A673 (cell line): ENCODE measurements around the gene RPS6KA3. TPM values are rescaled to one million over a fixed set of nuclear protein-coding genes. Genes with fewer than 3 reads are reported as not detected.
"Not testable (repeated sequence)": the region's sequence is repeated elsewhere in the genome, so short reads cannot be mapped to it uniquely, and the experiment has no call there.

Source experiments
- BruUV-seq: library from RNA; stranded (reverse); fragments of 400-500 nt; replicated peaks from 2 replicates; lab custom pipeline; 2021; lab: Mats Ljungman, UMichigan
- CTCF ChIA-PET: fragments of 300-600 bp; sonication (Branson Sonifier 250); formaldehyde crosslinking; loops from one replicate; lab custom pipeline; 2022; ENCODE audit warnings: antibody characterized with exemption; lab: Charles Lee
- POLR2A ChIA-PET: fragments of 300-600 bp; sonication (Branson Sonifier 250); formaldehyde crosslinking; loops from one replicate; lab custom pipeline; 2022; ENCODE audit warnings: antibody characterized with exemption; ENCODE audit not compliant: low non-redundant PET; lab: Charles Lee
- DNase-seq: peaks from one replicate; pipeline ENCODE4 v3.0.0-alpha.2; 2015; ENCODE audit warnings: low spot score
- H3K27ac ChIP-seq: fragments of 200-600 bp; sonication (generic); 2 replicates; pipeline ENCODE4 v1.5.1; 2016; ENCODE audit warnings: mixed run types, low read depth, mild to moderate bottlenecking, mixed read lengths, antibody characterized with exemption, low read length; ENCODE audit not compliant: poor library complexity, severe bottlenecking
- H3K27me3 ChIP-seq: fragments of 200-600 bp; sonication (generic); replicated peaks from 2 replicates; pipeline ENCODE4 v1.6.1; 2017; ENCODE audit warnings: mixed run types, low read depth, mild to moderate bottlenecking, mixed read lengths, antibody characterized with exemption, low read length; ENCODE audit not compliant: insufficient read depth, poor library complexity
- H3K36me3 ChIP-seq: fragments of 200-600 bp; sonication (generic); 2 replicates; pipeline ENCODE4 v1.6.1; 2016; ENCODE audit warnings: mixed run types, mild to moderate bottlenecking, mixed read lengths, antibody characterized with exemption, low read length; ENCODE audit not compliant: insufficient read depth, poor library complexity, severe bottlenecking
- H3K4me1 ChIP-seq: fragments of 200-600 bp; sonication (generic); 2 replicates; pipeline ENCODE4 v1.6.1; 2017; ENCODE audit warnings: mixed run types, mild to moderate bottlenecking, mixed read lengths, antibody characterized with exemption, low read length; ENCODE audit not compliant: insufficient read depth, poor library complexity, severe bottlenecking
- H3K4me3 ChIP-seq: fragments of 200-600 bp; sonication (generic); 2 replicates; pipeline ENCODE4 v1.5.1; 2016; ENCODE audit warnings: low read depth, mixed run types, mild to moderate bottlenecking, mixed read lengths, low read length; ENCODE audit not compliant: poor library complexity, severe bottlenecking
- H3K9me3 ChIP-seq: fragments of 200-600 bp; sonication (generic); 2 replicates; pipeline ENCODE4 v1.6.1; 2016; ENCODE audit warnings: mixed run types, low read depth, mild to moderate bottlenecking, mixed read lengths, antibody characterized with exemption, low read length; ENCODE audit not compliant: poor library complexity, severe bottlenecking
- CTCF ChIP-seq: fragments of 300-800, 200-600 bp; sonication (generic); conservative IDR thresholded peaks from 2 replicates; pipeline ENCODE4 v1.5.1; 2017; ENCODE audit warnings: low read depth, mild to moderate bottlenecking, antibody characterized with exemption, low read length, moderate library complexity, mixed read lengths
- EZH2 ChIP-seq: fragments of 200-600 bp; sonication (generic); IDR thresholded peaks from 2 replicates; pipeline ENCODE4 v1.6.1; 2017; ENCODE audit warnings: borderline replicate concordance, low read depth, mild to moderate bottlenecking, mixed read lengths, antibody characterized with exemption, low read length; ENCODE audit not compliant: poor library complexity, severe bottlenecking
- intact Hi-C: fragments of 100-400 bp; cut with micrococcal nuclease; formaldehyde crosslinking; loops from one replicate; pipeline ENCODE4 v1.10.0; 2022; ENCODE audit not compliant: unreplicated experiment
- total RNA-seq: library from RNA; stranded (reverse); gene quantifications from 2 replicates; pipeline ENCODE4 v1.2.3, GENCODE V29; 2021

The RPS6KA3 gene
- total RNA-seq, 1 experiment from 2014 or later: 33.6 TPM

GRCh38 chrX:20252381-20253231 lies 14.1 kb downstream of the RPS6KA3 start:
- intact Hi-C loops: loop anchor here (1.0 to 5.0 kb wide), 2 partner anchors 190 to 275 kb away; no protein-coding TSS in a partner anchor
- H3K27ac ChIP-seq: no peak overlapping the region
- H3K36me3 ChIP-seq: no peaks in the 10 kb centered on the region
- DNase-seq: peak; percentile 68
- no peaks in the 10 kb centered on the region for H3K27me3 ChIP-seq
- TF ChIP-seq EZH2: no peak
- peak; percentile 74 for TF ChIP-seq CTCF
- BruUV-seq: no TSS peak
- ChIA-PET POLR2A (no interaction called here), CTCF (interaction anchor here (0.6 to 1.3 kb wide), 3 partner anchors 14 to 265 kb away, joined by 5 to 10 read pairs (median 6); partner anchors contain the start of gene RPS6KA3)
- H3K4me3 ChIP-seq: no peak overlapping the region
- no peaks in the 10 kb centered on the region for H3K4me1 ChIP-seq
- H3K9me3 ChIP-seq: no peaks in the 10 kb centered on the region

DNA sequence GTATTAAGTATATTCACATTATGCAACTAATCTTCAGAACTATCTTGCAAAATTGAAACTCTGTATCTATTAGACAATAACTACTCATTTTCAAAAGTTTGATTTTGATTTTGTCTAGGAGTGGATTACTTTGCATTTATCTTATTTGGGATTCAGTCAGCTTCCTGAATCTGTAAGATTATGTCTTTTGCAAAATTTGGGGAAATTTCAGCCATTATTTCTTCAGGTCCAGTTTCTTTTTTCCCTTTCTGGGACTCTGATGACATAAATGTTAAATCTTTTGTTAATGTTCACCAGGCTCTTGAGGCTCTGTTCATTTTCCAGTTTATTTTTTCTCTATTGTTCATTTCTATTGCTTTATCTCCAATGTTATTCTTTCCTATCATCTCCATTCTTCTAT lies 15.0 kb downstream of the RPS6KA3 start:
- no TSS peak for BruUV-seq
- TF ChIP-seq EZH2: no peak
- TF ChIP-seq CTCF: no peak
- DNase-seq: no peak
- H3K27ac ChIP-seq: no peak overlapping the region
- H3K36me3 ChIP-seq: no peaks in the 10 kb centered on the region
- no peaks in the 10 kb centered on the region for H3K27me3 ChIP-seq
- intact Hi-C loops: loop anchor here (5.0 kb wide), 1 partner anchor 276 kb away; no protein-coding TSS in a partner anchor
- no peak overlapping the region for H3K4me3 ChIP-seq
- ChIA-PET CTCF (no interaction called here), POLR2A (no interaction called here)
- H3K9me3 ChIP-seq: no peaks in the 10 kb centered on the region
- H3K4me1 ChIP-seq: no peaks in the 10 kb centered on the region

DNA sequence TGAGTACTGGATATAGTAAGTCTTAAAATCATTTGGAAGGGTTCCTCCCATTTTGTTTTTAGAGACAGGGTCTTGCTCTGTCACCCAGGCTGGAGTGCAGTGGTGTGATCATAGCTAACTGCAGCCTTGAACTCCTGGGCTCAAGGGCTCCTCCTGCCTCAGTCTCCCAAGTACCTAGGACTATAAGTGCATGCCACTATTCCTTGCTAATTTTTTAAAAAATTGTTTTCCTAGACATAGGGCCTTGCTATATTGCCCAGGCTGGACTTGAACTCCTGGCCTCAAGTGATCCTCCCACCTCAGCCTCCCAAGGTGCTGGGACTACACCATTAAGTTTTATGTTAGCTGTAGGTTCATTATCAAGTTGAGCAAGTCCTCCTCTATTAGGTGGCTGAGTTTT lies 16.6 kb downstream of the RPS6KA3 start:
- DNase-seq, POLR2A ChIA-PET, H3K9me3 ChIP-seq, H3K36me3 ChIP-seq, H3K27ac ChIP-seq, H3K4me3 ChIP-seq, CTCF ChIA-PET, H3K4me1 ChIP-seq, H3K27me3 ChIP-seq, BruUV-seq: not testable (repeated sequence)
- intact Hi-C loops: loop anchor here (5.0 kb wide), 1 partner anchor 277 kb away; no protein-coding TSS in a partner anchor
